Measurements from ENCODE around the gene ICAM2.
"Not testable (repeated sequence)": the region's sequence is repeated elsewhere in the genome, so short reads cannot be mapped to it uniquely, and the experiment has no call there.

Gene ICAM2

GRCh38 chr17:64008830-64009229 is 11.6 kb downstream of the ICAM2 start:
- DNase-seq: no peak

DNA sequence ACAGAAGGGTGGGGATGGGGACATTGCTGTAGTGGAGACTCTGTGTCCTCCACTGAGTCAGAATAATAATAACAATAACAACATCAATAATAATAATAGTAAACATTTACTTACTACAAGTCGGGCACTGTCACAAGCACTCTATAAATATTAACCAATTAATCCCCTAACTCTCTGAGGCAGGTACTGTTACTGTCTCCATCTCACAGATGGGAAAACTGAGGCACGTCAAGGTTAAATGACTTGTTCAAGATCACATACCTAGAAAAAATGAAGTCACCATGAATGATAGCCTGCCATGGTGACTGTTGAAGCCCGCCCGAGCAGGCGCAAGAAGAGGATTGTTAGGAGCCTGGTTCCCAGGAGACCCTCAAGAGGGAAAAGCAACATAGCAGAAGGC is 12.1 kb downstream of the ICAM2 start:
- no peak for DNase-seq

GRCh38 chr17:64007838-64008282 is 12.6 kb downstream of the ICAM2 start:
- DNase-seq: no peak

GRCh38 chr17:64007089-64007837 is 13.2 kb downstream of the ICAM2 start:
- not testable (repeated sequence) for DNase-seq

- DNase-seq: no peak
Measured at GRCh38 chr17:64006361-64007088, 13.9 kb downstream of the ICAM2 start.

DNA sequence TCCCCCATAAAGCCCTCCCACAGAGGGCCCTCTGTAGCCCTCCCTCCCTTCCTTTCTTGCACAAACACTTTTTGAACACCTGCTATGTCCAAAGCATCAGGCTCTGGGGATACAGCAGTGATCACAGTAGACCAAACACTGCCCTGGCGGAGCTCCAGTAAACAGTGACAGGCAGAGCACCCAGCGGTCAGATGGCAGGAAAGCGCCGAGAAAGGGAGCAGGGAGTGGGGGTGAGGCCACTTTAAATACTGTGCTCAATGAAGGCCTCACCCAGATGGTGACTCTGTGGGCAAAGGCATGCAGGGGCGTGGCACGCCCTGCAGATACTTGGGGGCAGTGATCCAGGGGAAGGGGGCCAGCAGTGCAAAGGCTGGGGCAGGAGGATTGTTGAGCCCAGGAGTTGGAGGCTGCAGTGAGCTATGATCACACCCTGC is 14.7 kb downstream of the ICAM2 start:
- DNase-seq: no peak

GRCh38 chr17:64004903-64005733 is 15.3 kb downstream of the ICAM2 start:
- no peak for DNase-seq

GRCh38 chr17:64004218-64004770 is 16.1 kb downstream of the ICAM2 start:
- DNase-seq: no peak

DNA sequence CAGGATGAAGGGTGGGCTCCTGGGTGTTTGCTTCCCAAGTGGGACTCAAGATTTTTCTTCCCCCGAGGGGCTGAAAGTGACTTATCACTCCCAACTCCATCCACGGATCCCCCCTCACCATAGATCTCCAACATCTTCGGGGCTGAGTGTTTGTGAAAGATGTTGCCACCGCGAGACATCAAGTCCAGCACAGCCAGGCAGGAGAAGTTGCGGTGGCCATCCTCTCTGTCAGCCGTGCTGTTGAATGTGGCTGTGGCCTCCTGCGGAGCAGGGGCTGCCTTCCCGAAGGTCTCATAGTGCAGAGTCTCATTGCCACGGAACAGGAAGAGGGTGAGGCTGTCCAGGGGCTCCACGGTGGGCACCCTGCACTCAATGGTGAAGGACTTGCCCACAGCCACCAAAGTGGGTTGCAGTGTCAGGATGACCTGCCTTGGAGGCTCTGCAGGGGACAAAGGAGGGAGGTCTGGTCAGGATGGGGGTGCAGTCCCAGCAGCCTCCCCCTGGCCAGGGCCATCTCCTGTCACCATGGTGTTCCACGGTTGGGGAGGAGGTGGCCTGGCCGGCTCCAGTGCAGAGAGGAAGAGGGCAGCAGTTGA is 16.8 kb downstream of the ICAM2 start:
- no peak for DNase-seq

- DNase-seq: no peak
Measured at GRCh38 chr17:64002658-64003525, 17.5 kb downstream of the ICAM2 start.

GRCh38 chr17:64001763-64002529 is 18.5 kb downstream of the ICAM2 start:
- no peak for DNase-seq

DNA sequence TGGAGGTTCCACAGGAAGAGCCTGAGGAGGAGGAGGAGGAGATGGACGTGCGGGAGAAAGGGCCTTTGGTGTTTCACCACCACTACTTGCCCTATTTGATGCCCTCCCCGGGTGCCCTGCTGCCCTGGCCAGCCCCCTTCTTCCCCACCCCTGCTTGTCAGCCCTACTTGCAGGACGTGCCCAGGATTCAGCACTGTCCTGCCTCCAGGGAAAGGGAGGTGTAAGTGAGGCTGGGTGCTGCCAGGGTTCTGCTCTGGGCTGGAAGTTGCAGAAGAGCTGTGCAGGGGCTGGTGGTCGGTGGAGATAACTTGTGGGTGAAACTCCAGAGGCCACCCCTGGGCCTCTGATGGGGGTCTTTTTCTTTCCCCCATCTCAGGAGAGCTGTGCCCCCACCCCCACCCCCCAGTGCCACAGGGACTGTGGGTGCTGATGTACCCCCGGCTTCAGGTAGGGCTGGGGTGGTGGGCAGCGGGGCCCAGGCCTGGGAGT is 19.3 kb downstream of the ICAM2 start:
- no peak for DNase-seq

GRCh38 chr17:63999680-64000531 is 20.5 kb downstream of the ICAM2 start:
- no peak for DNase-seq

GRCh38 chr17:63998721-63999679 is 21.4 kb downstream of the ICAM2 start:
- DNase-seq: peak; percentile 35

- DNase-seq: peak; percentile 68
Measured at GRCh38 chr17:63998050-63998720, 22.2 kb downstream of the ICAM2 start, which contains the start of gene PRR29. TSS of gene PRR29 (plus strand) at chr17:63998351. CDS start at chr17:63998365, 14 bp downstream.

DNA sequence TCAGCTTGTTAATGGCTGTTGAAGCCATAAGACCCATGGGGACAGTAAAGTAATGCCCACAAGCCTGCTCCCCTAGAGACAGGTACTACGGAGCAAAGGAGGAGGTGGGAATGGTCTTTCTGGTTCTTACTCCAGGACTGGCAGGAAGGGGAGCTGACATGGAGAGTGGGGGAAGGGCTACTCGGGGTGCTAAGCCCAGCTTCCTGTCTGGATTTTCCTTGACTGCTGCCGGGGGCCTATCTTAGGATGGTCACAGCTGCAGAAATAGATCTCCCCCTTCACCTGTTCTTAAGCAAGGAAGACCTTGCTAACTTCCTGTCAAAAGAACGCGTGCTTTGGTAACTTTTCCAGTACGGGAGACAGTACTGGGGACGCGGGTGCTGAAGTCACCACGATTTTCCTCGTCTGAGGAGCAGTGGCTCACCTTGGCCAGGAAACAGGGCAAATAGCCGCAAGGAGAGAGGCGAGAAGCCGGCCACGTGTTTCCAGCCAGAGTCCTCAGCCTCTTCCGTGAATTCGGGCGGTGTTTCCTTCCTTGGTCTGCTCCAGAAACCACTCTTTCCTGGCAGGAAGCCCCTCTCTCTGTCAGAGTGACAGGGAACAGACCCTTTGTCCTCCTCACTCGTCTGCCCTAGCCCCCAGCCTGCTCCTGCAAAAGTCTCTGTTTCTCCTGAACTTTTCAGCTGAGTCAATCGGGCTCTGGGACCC is 22.9 kb downstream of the ICAM2 start:
- DNase-seq: no peak

Data from T-helper 9 cell (primary cell).